Epithelial cell of esophagus (primary cell): ENCODE data around the gene ELMO3.

Experiments used
- DNase-seq: peaks from one replicate; pipeline ENCODE4 v3.0.0; 2010; ENCODE audit warnings: low read depth
- H3K4me3 ChIP-seq: 2 replicates; pipeline ENCODE4 v1.5.1; 2011; ENCODE audit warnings: mild to moderate bottlenecking, low read length, control low read depth
- TF ChIP-seq, protein P1 (sequence below): IDR thresholded peaks from 2 replicates; pipeline ENCODE4 v1.5.1; 2011; ENCODE audit warnings: low read depth, mild to moderate bottlenecking, low read length, control low read depth, inconsistent platforms; ENCODE audit not compliant: insufficient read depth; ENCODE audit errors: missing control alignments

ELMO3 gene

DNA sequence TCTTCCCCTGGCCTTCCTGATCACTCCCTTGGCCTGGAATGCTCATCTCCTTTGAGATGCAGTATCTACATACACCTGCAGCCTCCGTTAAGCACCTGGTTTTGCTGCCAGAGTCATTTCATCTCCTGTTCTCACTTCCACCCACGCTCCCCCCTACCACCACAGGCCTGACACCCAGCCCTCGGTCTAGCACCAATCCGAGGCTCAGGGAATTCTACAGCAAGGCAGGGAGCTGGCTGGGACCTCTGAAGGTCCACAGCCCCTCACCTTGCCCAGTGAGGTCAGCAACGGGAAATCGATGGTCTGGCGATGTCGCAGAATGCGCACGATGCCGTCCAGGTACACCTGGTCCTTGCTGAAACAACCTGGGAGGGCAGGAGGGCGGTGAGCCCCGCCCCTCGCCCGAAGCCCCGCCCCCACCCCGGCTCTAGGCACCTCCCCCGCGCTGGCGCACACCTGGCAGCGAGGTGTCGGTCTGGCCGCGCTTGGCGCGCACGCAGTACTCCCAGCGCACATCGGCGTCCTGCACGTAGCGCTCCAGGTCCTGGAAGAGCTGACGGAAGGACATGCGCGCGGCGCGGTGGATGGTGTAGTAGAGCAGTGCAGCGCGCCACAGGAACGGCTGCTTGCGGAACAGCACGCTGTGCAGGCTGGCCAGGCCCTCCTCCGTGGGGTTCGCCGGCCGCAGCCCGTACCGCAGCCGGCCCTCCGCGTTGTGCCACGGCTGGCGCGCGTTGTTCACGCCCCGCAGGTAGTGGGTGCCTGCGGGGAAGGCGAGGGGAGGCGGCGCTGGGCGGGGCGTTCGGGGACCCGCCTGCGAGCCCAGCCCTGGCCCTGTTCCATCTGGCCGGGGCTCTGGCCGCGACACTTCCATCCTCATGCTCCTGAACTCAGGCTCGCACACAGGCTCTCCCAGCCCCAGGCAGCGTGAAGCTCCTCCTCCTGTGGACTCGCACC is 20.9 kb upstream of the ELMO3 start:
- TF ChIP-seq, protein P1, sequence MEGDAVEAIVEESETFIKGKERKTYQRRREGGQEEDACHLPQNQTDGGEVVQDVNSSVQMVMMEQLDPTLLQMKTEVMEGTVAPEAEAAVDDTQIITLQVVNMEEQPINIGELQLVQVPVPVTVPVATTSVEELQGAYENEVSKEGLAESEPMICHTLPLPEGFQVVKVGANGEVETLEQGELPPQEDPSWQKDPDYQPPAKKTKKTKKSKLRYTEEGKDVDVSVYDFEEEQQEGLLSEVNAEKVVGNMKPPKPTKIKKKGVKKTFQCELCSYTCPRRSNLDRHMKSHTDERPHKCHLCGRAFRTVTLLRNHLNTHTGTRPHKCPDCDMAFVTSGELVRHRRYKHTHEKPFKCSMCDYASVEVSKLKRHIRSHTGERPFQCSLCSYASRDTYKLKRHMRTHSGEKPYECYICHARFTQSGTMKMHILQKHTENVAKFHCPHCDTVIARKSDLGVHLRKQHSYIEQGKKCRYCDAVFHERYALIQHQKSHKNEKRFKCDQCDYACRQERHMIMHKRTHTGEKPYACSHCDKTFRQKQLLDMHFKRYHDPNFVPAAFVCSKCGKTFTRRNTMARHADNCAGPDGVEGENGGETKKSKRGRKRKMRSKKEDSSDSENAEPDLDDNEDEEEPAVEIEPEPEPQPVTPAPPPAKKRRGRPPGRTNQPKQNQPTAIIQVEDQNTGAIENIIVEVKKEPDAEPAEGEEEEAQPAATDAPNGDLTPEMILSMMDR: peak; percentile 22
- H3K4me3 ChIP-seq: peak overlapping the region; percentile 38
- peak; percentile 97 for DNase-seq

DNA sequence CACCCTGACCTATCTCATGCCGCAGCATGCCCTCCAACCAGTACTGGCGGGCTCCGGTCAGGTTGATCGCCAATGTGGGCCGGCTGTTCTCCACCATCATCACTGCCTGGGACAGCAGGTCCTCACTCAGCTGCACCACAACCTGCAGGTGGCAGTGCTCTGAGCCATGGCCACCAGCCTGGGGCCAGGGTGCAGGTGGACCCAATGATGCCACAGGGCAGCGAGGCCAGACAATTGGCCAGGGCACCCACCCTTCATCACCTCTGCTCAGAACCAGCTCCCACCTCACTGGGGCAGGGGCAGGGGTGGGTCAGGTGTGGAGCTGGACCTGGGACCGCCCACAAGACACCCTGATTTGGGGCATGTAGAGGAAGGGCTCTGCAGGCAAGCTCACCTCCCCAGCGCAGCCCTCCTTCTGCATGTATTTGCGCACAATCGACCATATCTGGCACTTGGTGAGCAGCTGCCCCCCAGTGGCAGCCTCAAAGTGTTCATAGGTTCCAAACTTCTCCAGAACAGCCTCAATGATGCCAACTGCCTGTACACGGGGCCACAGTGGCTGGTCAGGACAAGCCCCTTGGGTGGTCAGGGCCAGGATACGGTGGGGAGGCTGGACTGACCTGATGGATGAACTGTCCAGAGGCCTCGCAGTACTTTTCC is 19.4 kb upstream of the ELMO3 start:
- H3K4me3 ChIP-seq: no peak overlapping the region
- TF ChIP-seq, protein P1: peak; percentile 11
- DNase-seq: no peak

DNA sequence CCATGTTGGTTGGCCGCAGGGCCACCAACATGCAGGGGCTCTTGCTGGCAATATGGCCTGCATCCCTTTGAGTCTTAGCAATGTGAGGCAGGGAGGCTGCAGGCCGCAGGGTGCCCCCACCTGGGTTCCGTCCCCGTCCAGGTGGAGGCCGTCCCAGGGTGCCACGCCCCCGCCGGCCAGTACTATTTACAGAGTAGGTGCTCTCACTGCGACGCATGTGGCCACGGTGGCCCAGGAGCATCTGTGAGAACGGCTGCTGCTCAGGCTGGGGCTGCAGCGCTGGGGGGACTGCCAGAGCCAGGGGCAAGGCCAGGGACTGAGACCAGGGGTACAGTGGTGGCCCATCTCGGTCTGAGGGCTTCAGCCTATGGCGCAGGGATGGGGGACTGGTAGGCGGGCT is 18.8 kb upstream of the ELMO3 start:
- no peak for DNase-seq
- TF ChIP-seq, protein P1: no peak
- no peak overlapping the region for H3K4me3 ChIP-seq

DNA sequence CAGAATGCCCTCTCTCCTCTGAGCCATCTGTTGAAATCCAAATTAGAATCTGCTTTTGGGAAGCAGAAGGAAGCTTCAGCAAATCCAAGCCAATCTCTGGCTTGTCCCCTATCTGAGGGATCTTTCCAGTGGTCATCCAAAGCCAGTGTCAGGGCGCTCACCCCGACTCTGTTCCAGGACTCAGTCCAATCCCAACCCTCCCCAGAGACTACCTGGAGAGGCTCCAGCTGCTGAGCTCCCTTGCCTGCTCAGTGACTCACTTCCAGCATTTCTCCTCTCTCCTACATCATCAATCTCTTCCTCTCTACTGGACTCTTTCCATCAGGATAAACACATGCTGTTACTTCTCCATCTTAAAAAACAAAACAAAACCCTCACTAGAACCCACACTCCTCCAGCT is 17.6 kb upstream of the ELMO3 start:
- peak; percentile 47 for DNase-seq
- H3K4me3 ChIP-seq: no peak overlapping the region
- TF ChIP-seq, protein P1: no peak

DNA sequence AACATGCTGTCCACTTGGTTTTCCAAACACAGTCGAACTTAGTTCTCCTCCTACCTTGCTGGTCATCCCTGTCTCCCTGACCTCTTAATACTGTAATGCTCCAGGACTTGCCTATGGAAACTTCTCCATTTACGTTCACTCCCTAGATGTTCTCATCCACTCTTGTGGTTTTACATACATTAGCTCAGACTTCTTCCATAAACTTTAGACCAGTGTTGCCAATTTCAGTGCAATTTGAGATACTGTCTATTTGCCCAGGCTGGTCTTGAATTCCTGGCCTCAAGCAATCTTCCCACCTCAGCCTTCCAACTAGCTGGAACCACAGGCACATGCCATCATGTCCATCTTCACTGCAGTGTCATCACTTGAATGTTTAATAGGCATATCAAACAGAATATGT is 16.6 kb upstream of the ELMO3 start:
- TF ChIP-seq, protein P1: no peak
- H3K4me3 ChIP-seq: no peak overlapping the region
- DNase-seq: no peak

DNA sequence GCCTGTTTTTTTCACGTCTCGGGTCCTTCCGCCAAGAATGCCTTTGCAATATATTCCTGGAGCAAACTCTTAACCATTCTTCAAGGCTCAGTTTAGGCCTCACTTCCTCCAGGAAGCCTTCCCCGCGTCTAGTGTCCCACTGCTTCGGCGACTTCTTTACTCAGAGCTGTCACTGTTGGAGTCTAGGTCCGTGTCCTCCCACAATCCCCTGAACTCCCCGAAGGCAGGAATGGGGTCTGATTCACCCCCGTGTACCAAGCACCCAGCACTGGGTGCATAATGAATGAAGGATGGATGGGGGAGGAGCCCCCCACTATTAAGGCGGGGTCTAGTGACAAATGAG is 15.7 kb upstream of the ELMO3 start:
- DNase-seq: no peak
- peak overlapping the region; percentile 60 for H3K4me3 ChIP-seq
- TF ChIP-seq, protein P1: no peak
